ENCODE measurements around the gene STON2. TPM values are rescaled to one million over a fixed set of nuclear protein-coding genes. Genes with fewer than 3 reads are reported as not detected.

STON2 gene
- total RNA-seq, 2 donors from 2014 or later, result 8.6 to 14.1 TPM

DNA sequence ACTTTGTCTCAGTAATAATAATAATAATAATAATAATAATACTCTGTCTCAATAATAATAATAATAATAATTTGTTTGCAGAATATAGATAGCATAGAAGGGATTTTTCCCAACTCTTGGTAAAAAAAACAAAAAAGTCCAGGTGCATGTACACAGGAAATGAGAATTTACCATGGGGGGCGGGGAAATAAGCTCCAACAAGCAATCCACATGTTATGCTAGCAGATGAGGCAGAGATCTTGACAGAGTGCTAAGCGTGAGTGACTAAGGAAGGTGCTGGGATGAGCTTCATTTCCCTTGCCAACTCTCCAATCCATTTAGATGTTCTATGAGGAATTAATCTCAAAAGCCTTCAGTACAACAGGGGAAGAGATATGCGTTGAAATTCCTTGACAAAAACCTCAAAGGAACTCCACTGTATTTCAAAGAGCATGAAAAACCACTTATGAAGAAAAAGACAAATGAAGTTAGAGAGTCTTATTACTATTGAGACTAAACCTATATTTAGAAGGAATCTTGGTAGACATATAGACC, 134.4 kb downstream of the STON2 start:
- H3K36me3 ChIP-seq, result no peaks in the 10 kb centered on the region
- DNase-seq (ENCODE audit: low spot score), result no peak
- H3K4me1 ChIP-seq, result no peaks in the 10 kb centered on the region
- no peaks in the 10 kb centered on the region for H3K27me3 ChIP-seq
- H3K9me3 ChIP-seq, result no peaks in the 10 kb centered on the region
- no peak overlapping the region for H3K27ac ChIP-seq
- H3K4me3 ChIP-seq, result no peak overlapping the region
- TF ChIP-seq, protein P1, sequence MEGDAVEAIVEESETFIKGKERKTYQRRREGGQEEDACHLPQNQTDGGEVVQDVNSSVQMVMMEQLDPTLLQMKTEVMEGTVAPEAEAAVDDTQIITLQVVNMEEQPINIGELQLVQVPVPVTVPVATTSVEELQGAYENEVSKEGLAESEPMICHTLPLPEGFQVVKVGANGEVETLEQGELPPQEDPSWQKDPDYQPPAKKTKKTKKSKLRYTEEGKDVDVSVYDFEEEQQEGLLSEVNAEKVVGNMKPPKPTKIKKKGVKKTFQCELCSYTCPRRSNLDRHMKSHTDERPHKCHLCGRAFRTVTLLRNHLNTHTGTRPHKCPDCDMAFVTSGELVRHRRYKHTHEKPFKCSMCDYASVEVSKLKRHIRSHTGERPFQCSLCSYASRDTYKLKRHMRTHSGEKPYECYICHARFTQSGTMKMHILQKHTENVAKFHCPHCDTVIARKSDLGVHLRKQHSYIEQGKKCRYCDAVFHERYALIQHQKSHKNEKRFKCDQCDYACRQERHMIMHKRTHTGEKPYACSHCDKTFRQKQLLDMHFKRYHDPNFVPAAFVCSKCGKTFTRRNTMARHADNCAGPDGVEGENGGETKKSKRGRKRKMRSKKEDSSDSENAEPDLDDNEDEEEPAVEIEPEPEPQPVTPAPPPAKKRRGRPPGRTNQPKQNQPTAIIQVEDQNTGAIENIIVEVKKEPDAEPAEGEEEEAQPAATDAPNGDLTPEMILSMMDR (IDR thresholded peaks at IDR 0.05), result no peak

DNA sequence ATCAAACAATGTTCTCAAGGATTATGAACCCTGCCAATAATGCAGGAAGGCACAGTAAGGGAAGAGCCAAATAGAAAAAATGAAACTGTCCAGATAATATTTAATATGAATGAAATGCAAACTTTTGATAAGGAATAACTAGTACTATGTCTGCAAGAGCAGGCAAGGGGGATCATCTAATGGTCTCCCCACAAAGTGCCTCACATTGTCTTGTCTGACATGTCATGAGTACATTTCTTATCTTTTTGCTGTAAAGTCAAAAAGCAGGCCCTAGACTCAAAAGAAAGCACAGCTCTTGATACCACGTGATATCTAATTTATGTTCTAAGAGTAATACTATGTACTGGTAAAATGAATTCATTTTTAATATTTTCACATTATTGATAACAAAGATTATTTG, 135.5 kb downstream of the STON2 start:
- H3K27me3 ChIP-seq, result no peaks in the 10 kb centered on the region
- no peak overlapping the region for H3K27ac ChIP-seq
- H3K9me3 ChIP-seq, result no peaks in the 10 kb centered on the region
- TF ChIP-seq, protein P1 (IDR thresholded peaks at IDR 0.05), result no peak
- no peak overlapping the region for H3K4me3 ChIP-seq
- no peaks in the 10 kb centered on the region for H3K4me1 ChIP-seq
- no peak for DNase-seq (ENCODE audit: low spot score)
- H3K36me3 ChIP-seq, result no peaks in the 10 kb centered on the region

DNA sequence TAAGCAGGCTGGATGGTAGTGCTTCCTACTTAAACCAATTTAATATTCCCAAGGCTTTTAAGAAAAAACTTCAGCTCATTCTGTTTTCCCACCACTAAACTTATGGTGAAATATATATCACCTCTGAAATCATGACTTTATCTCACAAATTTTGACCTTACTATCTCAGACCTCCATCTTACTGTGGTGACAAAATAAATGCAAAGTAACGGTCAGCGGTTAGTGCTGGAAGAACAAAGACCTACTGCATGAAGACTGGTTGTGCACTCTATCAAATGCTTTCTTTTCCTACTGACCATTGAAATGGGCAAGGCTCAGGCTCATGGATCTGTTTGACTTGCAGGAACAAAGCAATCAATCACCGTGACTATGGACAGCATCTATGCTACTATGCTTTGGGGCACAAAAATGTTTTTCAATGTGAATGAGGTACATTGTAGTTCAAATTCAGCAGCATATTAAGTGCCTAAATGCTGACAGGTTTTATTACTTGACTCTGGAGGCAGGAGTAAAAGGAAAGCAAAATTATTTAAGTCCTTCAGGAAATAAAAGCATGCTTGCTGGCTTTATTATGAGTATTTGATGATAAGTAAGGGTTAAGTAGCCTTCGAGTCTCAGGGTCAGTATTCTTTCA, 136.2 kb downstream of the STON2 start:
- no peaks in the 10 kb centered on the region for H3K9me3 ChIP-seq
- no peak overlapping the region for H3K27ac ChIP-seq
- H3K27me3 ChIP-seq, result no peaks in the 10 kb centered on the region
- H3K36me3 ChIP-seq, result no peaks in the 10 kb centered on the region
- no peak for DNase-seq (ENCODE audit: low spot score)
- TF ChIP-seq, protein P1 (IDR thresholded peaks at IDR 0.05), result no peak
- no peak overlapping the region for H3K4me3 ChIP-seq
- no peaks in the 10 kb centered on the region for H3K4me1 ChIP-seq

DNA sequence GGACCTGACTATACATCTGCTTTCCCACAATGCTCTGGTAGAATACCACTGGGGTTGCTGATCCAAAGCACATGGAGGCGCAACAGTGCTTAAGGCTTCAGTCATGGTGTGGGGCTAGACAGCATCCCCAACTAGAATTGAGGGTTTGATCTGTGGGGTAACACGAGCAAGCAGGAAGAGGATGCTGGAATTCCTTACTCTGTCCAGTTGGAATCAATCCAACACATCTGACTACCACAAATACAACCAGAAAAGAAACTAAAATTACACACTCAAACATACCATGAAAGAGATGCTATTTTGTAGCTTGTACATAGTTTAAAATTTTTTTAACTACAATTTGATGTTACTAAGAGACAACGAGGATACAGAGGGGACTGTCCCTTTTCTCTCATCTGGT, 138.9 kb downstream of the STON2 start:
- Histone ChIP-seq H3K9me3 (no peaks in the 10 kb centered on the region), H3K36me3 (no peaks in the 10 kb centered on the region), H3K4me3 (no peak overlapping the region), H3K4me1 (no peaks in the 10 kb centered on the region), H3K27ac (no peak overlapping the region), H3K27me3 (no peaks in the 10 kb centered on the region)
- TF ChIP-seq, protein P1 (IDR thresholded peaks at IDR 0.05), result no peak
- no peak for DNase-seq (ENCODE audit: low spot score)

DNA sequence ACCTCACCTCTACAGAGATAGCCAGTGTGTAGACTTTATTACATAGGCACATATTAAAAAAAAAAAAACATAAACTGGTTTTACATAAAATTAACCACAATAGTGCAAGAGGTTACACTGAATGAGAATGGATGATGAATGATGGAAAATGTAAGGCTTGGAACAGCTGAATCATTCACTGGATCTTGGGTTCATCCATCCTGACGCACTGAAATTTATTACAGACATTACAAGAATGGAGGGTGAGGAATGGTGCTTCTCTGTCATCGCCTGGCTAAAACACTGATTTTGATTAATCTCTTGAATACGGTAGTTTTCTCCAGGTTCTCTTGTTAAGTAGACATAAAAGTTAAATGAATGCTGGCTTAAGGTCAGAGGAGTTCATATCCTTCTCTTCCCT, 139.4 kb downstream of the STON2 start:
- Histone ChIP-seq H3K27ac (no peak overlapping the region), H3K9me3 (no peaks in the 10 kb centered on the region), H3K4me1 (no peaks in the 10 kb centered on the region), H3K27me3 (no peaks in the 10 kb centered on the region), H3K36me3 (no peaks in the 10 kb centered on the region), H3K4me3 (no peak overlapping the region)
- no peak for DNase-seq (ENCODE audit: low spot score)
- TF ChIP-seq, protein P1 (IDR thresholded peaks at IDR 0.05), result no peak
